Upper lobe of left lung (tissue), 4 donors: ENCODE data around the gene ZCWPW1.

Experiments used
- CTCF ChIP-seq, 6 experiments: fragments of 450-650 bp in 4 of 6; fragments of 200-600 bp in 2 of 6; sonication (generic) in 2 of 6; IDR thresholded peaks; one replicate each; pipeline ENCODE4 v1.5.1; 2016 to 2019; ENCODE audit warnings: antibody characterized with exemption in 6 of 6
- POLR2A ChIP-seq, 4 donors: fragments of 450-650 bp; IDR thresholded peaks; one replicate each; pipeline ENCODE4 v1.5.1; 2016 to 2017; ENCODE audit warnings: antibody characterized with exemption in 4 of 4, mild to moderate bottlenecking in 2 of 4
- POLR2AphosphoS5 ChIP-seq, 2 donors: sonication (generic); formaldehyde crosslinking; IDR thresholded peaks; one replicate each; pipeline ENCODE4 v1.5.1; 2017; ENCODE audit warnings: antibody characterized with exemption in 2 of 2

- TF ChIP-seq CTCF (IDR thresholded peaks at IDR 0.05) (no peak), POLR2AphosphoS5 (IDR thresholded peaks at IDR 0.05) (no peak), POLR2A (IDR thresholded peaks at IDR 0.05) (no peak)
Observed at GRCh38 chr7:100418930-100419659, 9.4 kb downstream of the ZCWPW1 start.
